Neural progenitor cell (in vitro differentiated cells): ENCODE results near the gene CEACAM16.

Experiments used
- CTCF ChIP-seq: fragments of 200-600 bp; sonication (generic); IDR thresholded peaks from 2 replicates; pipeline ENCODE4 v1.5.1; 2017; ENCODE audit warnings: antibody characterized with exemption, mild to moderate bottlenecking
- EZH2 ChIP-seq: fragments of 200-600 bp; sonication (generic); IDR thresholded peaks from 2 replicates; pipeline ENCODE4 v1.6.1; 2017; ENCODE audit warnings: antibody characterized with exemption, mild to moderate bottlenecking, moderate library complexity
- EZH2phosphoT487 ChIP-seq: fragments of 200-600 bp; sonication (generic); IDR thresholded peaks from 2 replicates; pipeline ENCODE4 v1.6.1; 2017; ENCODE audit warnings: antibody characterized with exemption

DNA sequence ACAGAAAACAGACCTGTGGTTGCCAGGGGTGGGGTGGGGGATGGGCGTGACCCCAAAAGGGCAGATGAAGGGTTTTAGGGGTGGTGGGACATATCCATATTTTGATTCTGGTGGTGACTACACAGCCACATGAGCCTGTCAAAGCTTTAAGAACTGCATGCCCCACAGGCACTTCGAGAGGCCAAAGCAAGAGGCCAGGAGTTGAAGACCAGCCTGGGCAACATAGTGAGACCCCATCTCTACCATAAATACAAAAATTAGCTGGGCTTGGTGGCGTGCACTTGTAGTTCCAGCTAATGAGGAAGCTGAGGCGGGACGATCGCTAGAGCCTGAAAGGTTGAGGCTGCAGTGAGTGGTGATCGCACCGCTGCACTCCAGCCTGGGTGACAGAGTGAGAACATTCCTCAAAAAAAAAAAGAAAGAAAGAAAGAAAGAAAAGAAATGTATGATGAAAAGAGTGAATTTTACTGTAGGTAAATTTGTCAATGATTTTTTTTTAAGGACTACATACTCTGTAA is 30.6 kb downstream of the CEACAM16 start:
- TF ChIP-seq EZH2phosphoT487 (no peak), CTCF (no peak), EZH2 (no peak)
